Measurements from ENCODE around the gene CFAP97. TPM values are rescaled to one million over a fixed set of nuclear protein-coding genes. Genes with fewer than 3 reads are reported as not detected.

The CFAP97 gene
- total RNA-seq, 4 donors from 2014 or later: 26.7 to 33.0 (median 30.9) TPM

DNA sequence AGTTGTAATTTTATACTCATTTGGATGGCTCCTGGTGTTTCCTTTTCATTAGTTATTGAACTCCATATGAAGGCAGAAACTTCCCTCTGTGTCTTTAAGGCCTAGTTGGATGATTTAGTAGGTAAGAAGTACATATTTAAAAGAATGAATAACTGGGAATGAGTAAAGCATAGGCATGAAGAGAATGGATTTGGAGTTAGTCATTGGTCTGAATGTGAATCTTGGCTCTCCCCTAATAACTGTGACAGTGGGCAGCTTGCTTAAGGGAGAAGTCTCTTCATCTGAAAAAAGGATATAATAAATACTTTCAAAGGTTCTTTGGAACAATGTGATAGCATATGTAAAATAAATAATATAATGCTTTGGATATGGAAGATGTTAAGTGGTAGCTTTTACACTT, 18.8 kb upstream of the CFAP97 start:
- Histone ChIP-seq H3K27me3 (no peaks in the 10 kb centered on the region), H3K27ac (no peak overlapping the region), H3K4me1 (no peaks in the 10 kb centered on the region), H3K9me3 (no peaks in the 10 kb centered on the region), H3K36me3 (no peaks in the 10 kb centered on the region), H3K4me3 (no peak overlapping the region)
- no peak for DNase-seq (ENCODE audit: low spot score in 2 of 2)
- TF ChIP-seq EP300 (IDR thresholded peaks at IDR 0.05) (no peak), POLR2AphosphoS5 (IDR thresholded peaks at IDR 0.05) (no peak), POLR2A (IDR thresholded peaks at IDR 0.05) (no peak)
- TF ChIP-seq, protein P1, sequence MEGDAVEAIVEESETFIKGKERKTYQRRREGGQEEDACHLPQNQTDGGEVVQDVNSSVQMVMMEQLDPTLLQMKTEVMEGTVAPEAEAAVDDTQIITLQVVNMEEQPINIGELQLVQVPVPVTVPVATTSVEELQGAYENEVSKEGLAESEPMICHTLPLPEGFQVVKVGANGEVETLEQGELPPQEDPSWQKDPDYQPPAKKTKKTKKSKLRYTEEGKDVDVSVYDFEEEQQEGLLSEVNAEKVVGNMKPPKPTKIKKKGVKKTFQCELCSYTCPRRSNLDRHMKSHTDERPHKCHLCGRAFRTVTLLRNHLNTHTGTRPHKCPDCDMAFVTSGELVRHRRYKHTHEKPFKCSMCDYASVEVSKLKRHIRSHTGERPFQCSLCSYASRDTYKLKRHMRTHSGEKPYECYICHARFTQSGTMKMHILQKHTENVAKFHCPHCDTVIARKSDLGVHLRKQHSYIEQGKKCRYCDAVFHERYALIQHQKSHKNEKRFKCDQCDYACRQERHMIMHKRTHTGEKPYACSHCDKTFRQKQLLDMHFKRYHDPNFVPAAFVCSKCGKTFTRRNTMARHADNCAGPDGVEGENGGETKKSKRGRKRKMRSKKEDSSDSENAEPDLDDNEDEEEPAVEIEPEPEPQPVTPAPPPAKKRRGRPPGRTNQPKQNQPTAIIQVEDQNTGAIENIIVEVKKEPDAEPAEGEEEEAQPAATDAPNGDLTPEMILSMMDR (IDR thresholded peaks at IDR 0.05): no peak

DNA sequence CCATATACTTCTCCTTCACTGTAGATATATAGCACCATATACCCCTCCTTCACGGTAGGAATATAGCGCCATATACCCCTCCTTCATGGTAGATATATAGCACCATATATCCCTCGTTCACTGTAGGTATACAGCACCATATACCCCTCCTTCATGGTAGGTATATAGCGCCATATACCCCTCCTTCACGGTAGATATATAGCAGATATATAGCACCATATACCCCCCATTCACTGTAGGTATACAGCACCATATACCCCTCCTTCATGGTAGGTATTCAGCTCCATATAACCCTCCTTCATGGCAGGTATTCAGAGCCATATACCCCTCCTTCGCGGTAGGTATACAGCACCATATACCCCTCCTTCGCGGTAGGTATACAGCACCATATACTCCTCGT, 18.1 kb upstream of the CFAP97 start:
- WGBS: 83% methylated on average over 10 of the region's 10 CpGs
- DNase-seq (ENCODE audit: low spot score in 2 of 2): no peak
- Histone ChIP-seq H3K27me3 (no peaks in the 10 kb centered on the region), H3K27ac (no peak overlapping the region), H3K36me3 (no peaks in the 10 kb centered on the region), H3K9me3 (no peaks in the 10 kb centered on the region), H3K4me1 (no peaks in the 10 kb centered on the region), H3K4me3 (no peak overlapping the region)
- TF ChIP-seq POLR2AphosphoS5 (IDR thresholded peaks at IDR 0.05): no peak
- TF ChIP-seq, protein P1 (IDR thresholded peaks at IDR 0.05): no peak
- TF ChIP-seq POLR2A (IDR thresholded peaks at IDR 0.05): no peak
- no peak for TF ChIP-seq EP300 (IDR thresholded peaks at IDR 0.05)

DNA sequence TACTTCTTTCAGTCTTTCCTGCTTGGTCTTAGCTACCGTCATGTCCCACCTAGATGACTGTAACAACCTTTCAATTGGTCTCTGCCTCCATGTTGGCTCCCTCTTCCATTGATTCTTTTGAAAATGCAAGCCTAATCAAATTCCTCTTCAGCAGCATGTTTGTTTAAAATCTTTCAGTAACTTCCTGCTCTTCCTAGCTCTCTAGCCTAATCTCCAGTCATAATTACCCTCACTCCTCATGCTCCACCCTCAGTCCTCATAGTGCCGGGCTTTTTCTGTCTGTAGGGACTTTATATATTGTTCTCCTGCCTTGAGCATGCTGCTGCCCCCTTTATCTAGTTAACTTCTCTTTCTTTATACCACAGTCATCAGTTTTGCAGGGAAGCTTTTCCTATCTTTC, 17.7 kb upstream of the CFAP97 start:
- H3K9me3 ChIP-seq: no peaks in the 10 kb centered on the region
- no peaks in the 10 kb centered on the region for H3K4me1 ChIP-seq
- no peak overlapping the region for H3K27ac ChIP-seq
- no peaks in the 10 kb centered on the region for H3K36me3 ChIP-seq
- H3K27me3 ChIP-seq: no peaks in the 10 kb centered on the region
- WGBS: 80% methylated on average over 2 of the region's 2 CpGs
- TF ChIP-seq POLR2AphosphoS5 (IDR thresholded peaks at IDR 0.05) (no peak), POLR2A (IDR thresholded peaks at IDR 0.05) (no peak), EP300 (IDR thresholded peaks at IDR 0.05) (no peak)
- TF ChIP-seq, protein P1 (IDR thresholded peaks at IDR 0.05): no peak
- H3K4me3 ChIP-seq: no peak overlapping the region
- no peak for DNase-seq (ENCODE audit: low spot score in 2 of 2)

DNA sequence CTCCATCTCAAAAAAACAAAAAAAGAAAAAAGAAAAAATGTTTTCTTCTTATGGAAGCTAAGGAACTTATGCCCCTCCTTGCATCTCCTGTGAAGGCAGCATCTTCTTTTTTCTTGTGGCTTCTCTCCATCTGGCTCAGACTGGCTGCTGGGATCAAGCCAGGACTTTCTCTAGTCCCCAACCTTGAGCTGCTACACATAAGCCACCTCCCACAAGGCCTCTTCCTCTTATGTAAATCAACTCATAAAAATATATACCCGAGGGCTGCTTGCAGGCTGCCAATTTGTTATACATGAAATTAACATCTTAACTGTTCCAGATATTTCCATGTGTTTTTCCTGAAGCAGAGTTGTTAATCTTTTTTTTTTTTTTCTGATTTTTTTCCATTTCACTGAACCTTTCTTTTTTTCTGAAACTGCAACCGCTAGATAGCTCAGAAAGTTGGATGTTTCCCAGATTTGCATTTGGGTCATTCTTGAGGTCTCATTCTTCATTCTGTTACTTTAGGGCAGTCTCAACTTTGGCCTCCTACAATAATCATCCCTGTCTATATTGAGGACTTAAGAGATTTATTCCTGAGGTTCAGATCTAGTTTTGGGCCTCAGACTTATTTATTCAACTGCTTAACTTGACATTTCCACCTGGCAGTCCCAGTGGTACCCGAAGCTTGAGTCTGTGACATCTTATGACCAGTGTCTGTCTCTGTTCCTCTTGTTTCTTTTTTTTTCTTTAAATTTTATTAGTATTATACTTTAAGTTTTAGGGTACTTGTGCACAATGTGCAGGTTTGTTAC, 15.9 kb upstream of the CFAP97 start:
- no peak for DNase-seq (ENCODE audit: low spot score in 2 of 2)
- TF ChIP-seq POLR2AphosphoS5 (IDR thresholded peaks at IDR 0.05): no peak
- no peak for TF ChIP-seq POLR2A (IDR thresholded peaks at IDR 0.05)
- TF ChIP-seq, protein P1 (IDR thresholded peaks at IDR 0.05): no peak
- no peak for TF ChIP-seq EP300 (IDR thresholded peaks at IDR 0.05)
- Histone ChIP-seq H3K27ac (no peak overlapping the region), H3K4me1 (no peaks in the 10 kb centered on the region), H3K36me3 (no peaks in the 10 kb centered on the region), H3K27me3 (no peaks in the 10 kb centered on the region), H3K4me3 (no peak overlapping the region), H3K9me3 (no peaks in the 10 kb centered on the region)
- 30% methylated on average over 3 of the region's 3 CpGs for WGBS

DNA sequence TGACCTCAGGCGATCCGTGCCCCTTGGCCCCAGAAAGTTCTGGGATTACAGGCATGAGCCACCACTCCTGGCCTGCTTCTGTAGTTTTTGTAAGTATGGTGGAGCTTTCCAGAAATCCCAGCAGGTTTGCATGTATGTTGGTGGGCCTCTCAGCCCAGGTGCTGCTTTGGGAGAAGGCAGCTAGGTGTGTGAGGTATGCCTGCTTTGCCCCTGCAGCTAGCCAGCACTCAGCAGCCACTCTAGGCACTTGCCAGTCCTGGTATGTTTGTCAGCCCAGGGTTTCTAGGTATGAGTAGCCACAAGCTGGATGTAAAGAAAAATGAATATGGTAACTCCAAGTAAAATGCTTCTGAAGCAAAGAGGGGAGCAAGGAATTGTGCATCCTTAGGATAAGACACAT, 14.5 kb upstream of the CFAP97 start:
- no peaks in the 10 kb centered on the region for H3K36me3 ChIP-seq
- 100% methylated on average over 2 of the region's 2 CpGs for WGBS
- H3K9me3 ChIP-seq: no peaks in the 10 kb centered on the region
- no peak for DNase-seq (ENCODE audit: low spot score in 2 of 2)
- no peak overlapping the region for H3K4me3 ChIP-seq
- TF ChIP-seq POLR2A (IDR thresholded peaks at IDR 0.05): no peak
- TF ChIP-seq EP300 (IDR thresholded peaks at IDR 0.05): no peak
- no peak for TF ChIP-seq POLR2AphosphoS5 (IDR thresholded peaks at IDR 0.05)
- TF ChIP-seq, protein P1 (IDR thresholded peaks at IDR 0.05): no peak
- H3K27ac ChIP-seq: no peak overlapping the region
- no peaks in the 10 kb centered on the region for H3K27me3 ChIP-seq
- H3K4me1 ChIP-seq: no peaks in the 10 kb centered on the region
